Body of pancreas (tissue), 4 donors: ENCODE measurements around the gene ECSIT. TPM values are rescaled to one million over a fixed set of nuclear protein-coding genes. Genes with fewer than 3 reads are reported as not detected.
"Not testable (repeated sequence)": the region's sequence is repeated elsewhere in the genome, so short reads cannot be mapped to it uniquely, and the experiment has no call there.

Source experiments
- ATAC-seq: fragments of 150-250 bp; one replicate; pipeline ENCODE4 v1.9.1; 2016
- DNase-seq, 4 donors: peaks; one replicate each; pipeline ENCODE4 v3.0.0-alpha.2; 2019
- H3K27ac ChIP-seq, 4 donors: fragments of 200-600 bp; sonication (generic); 1 replicate in 3 of 4; 2 replicates in 1 of 4; pipeline versions ENCODE4 v1.5.1 to v1.6.1; 2016 to 2019; ENCODE audit warnings: mild to moderate bottlenecking in 1 of 4, mixed read lengths in 1 of 4, moderate library complexity in 1 of 4
- H3K27me3 ChIP-seq, 2 donors: fragments of 200-600 bp; sonication (generic); one replicate each; pipeline ENCODE4 v1.6.0; 2016; ENCODE audit warnings: mild to moderate bottlenecking in 1 of 2
- H3K36me3 ChIP-seq, 2 donors: fragments of 200-600 bp; sonication (generic); replicated peaks in 1 of 2; 2 replicates each; pipeline ENCODE4 v1.5.1; 2016; ENCODE audit warnings: low read depth in 2 of 2; ENCODE audit not compliant: insufficient read depth in 1 of 2
- H3K4me1 ChIP-seq: fragments of 200-600 bp; sonication (generic); one replicate; pipeline ENCODE4 v1.6.0; 2016
- H3K4me3 ChIP-seq, 2 donors: fragments of 200-600 bp; sonication (generic); 1 replicate in 1 of 2; 2 replicates in 1 of 2; pipeline ENCODE4 v1.5.1; 2016 to 2019
- H3K9me3 ChIP-seq, 3 donors: fragments of 200-600 bp; sonication (generic); 1 replicate in 2 of 3; 2 replicates in 1 of 3; pipeline ENCODE4 v1.5.1; 2016
- CTCF ChIP-seq, 7 experiments: fragments of 450-650 bp in 4 of 7; fragments of 200-600 bp in 3 of 7; sonication (generic) in 3 of 7; IDR thresholded peaks; one replicate each; pipeline ENCODE4 v1.5.1; 2016 to 2019; ENCODE audit warnings: antibody characterized with exemption in 7 of 7
- POLR2A ChIP-seq, 3 donors: fragments of 450-650 bp; IDR thresholded peaks; one replicate each; pipeline ENCODE4 v1.6.1; 2016; ENCODE audit warnings: antibody characterized with exemption in 3 of 3, mild to moderate bottlenecking in 2 of 3
- WGBS, 2 donors: methylation state at CpG; one replicate each; pipeline ENCODE4 v1.1.5; 2017; 5-methylcytosine and 5-hydroxymethylcytosine counted together
- intact Hi-C: fragments of 100-400 bp; cut with DNase I; formaldehyde crosslinking; loops from one replicate; pipeline ENCODE4 v1.15.1; 2023
- total RNA-seq, 2 donors: library from RNA; depleted of rRNA; stranded (reverse); fragments of >200 nt; gene quantifications; one replicate each; pipeline ENCODE4 v1.1.0, GENCODE V29; 2016

The ECSIT gene
- total RNA-seq, 2 donors from 2014 or later, result 55.8 to 79.1 TPM

GRCh38 chr19:11465600-11465999 lies 63.3 kb downstream of the ECSIT start:
- WGBS, 2 donors, result 25% methylated on average over 7 of the region's 8 CpGs; no CpG with 5 or more reads in 1 of the 2 donors

GRCh38 chr19:11464333-11465265 lies 64.3 kb downstream of the ECSIT start:
- ATAC-seq, result no peak

More at GRCh38 chr19:11465600-11465999, 63.3 kb downstream of the ECSIT start:
- Histone ChIP-seq H3K27me3 (no peaks in the 10 kb centered on the region), H3K4me3 (no peak overlapping the region), H3K36me3 (no peaks in the 10 kb centered on the region), H3K4me1 (no peaks in the 10 kb centered on the region), H3K27ac (no peak overlapping the region), H3K9me3 (no peaks in the 10 kb centered on the region)
- ATAC-seq, result no peak
- intact Hi-C loops, result no loop called here
- TF ChIP-seq POLR2A (IDR thresholded peaks at IDR 0.05), result no peak
- no peak for TF ChIP-seq CTCF (IDR thresholded peaks at IDR 0.05)
- DNase-seq, result no peak

DNA sequence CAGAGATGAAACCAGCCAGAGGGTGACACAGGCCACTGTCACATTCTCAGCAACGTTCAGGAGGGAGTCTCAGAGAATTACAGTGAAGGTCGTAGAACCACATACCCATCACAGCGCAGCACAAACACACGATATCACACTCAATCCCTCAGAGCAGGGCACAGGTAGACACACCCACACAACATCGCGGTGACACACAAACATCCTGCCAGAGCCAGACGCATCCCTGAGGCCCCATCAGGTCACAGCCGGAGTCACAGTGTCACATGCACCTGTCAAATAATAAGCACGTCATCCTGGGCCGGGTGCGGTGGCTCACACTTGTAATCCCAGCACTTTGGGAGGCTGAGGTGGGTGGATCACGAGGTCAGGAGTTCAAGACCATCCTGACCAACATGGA lies 65.5 kb downstream of the ECSIT start:
- Histone ChIP-seq H3K27me3 (no peaks in the 10 kb centered on the region), H3K36me3 (no peaks in the 10 kb centered on the region), H3K27ac (no peak overlapping the region), H3K9me3 (no peaks in the 10 kb centered on the region), H3K4me3 (no peak overlapping the region), H3K4me1 (no peaks in the 10 kb centered on the region)
- 71 to 92% methylated on average over 2 to 12 of the region's 12 CpGs for WGBS, 2 donors
- DNase-seq (no peak), ATAC-seq (no peak)
- intact Hi-C loops, result no loop called here
- no peak for TF ChIP-seq POLR2A (IDR thresholded peaks at IDR 0.05)

More at GRCh38 chr19:11464333-11465265, 64.3 kb downstream of the ECSIT start:
- Histone ChIP-seq H3K4me3 (no peak overlapping the region), H3K9me3 (no peaks in the 10 kb centered on the region), H3K27ac (no peak overlapping the region), H3K27me3 (no peaks in the 10 kb centered on the region), H3K4me1 (no peaks in the 10 kb centered on the region), H3K36me3 (no peaks in the 10 kb centered on the region)
- DNase-seq, result no peak
- no peak for TF ChIP-seq CTCF (IDR thresholded peaks at IDR 0.05)
- TF ChIP-seq POLR2A (IDR thresholded peaks at IDR 0.05), result no peak
- WGBS, 2 donors, result 74 to 76% methylated on average over 7 to 11 of the region's 11 CpGs
- intact Hi-C loops, result no loop called here

- no peaks in the 10 kb centered on the region for H3K4me1 ChIP-seq
- TF ChIP-seq CTCF (IDR thresholded peaks at IDR 0.05) (no peak), POLR2A (IDR thresholded peaks at IDR 0.05) (no peak)
- DNase-seq (no peak), ATAC-seq (no peak)
- 39 to 71% methylated on average over 2 of the region's 2 CpGs for WGBS, 2 donors
- no peaks in the 10 kb centered on the region for H3K27me3 ChIP-seq
- no peaks in the 10 kb centered on the region for H3K9me3 ChIP-seq
- H3K36me3 ChIP-seq, result no peaks in the 10 kb centered on the region
- no peak overlapping the region for H3K27ac ChIP-seq
- no peak overlapping the region for H3K4me3 ChIP-seq
- intact Hi-C loops, result no loop called here
Observed at GRCh38 chr19:11461453-11461852, 67.5 kb downstream of the ECSIT start.

DNA sequence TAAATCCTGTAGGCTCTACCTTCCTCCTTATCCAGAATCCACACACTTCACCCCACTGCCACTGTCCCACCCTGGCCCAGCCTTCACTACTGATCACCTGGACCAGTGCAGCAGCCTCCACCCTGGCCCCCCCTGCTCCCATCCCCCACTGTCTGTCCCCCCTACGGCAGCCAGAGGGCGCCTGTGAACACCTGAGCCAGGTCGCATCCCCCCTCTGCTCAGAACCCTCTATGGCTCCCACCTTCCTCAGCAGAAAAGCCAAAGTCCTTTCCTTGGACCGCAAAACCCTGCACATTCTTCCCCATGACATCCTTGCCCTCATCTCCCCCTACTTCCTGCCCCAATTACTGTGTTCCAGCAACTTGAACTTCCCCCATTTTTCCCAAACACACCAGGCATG lies 68.7 kb downstream of the ECSIT start:
- no peak overlapping the region for H3K4me3 ChIP-seq
- no peak for ATAC-seq
- no peaks in the 10 kb centered on the region for H3K4me1 ChIP-seq
- no peaks in the 10 kb centered on the region for H3K27me3 ChIP-seq
- no peak overlapping the region for H3K27ac ChIP-seq
- intact Hi-C loops, result no loop called here
- TF ChIP-seq CTCF (IDR thresholded peaks at IDR 0.05) (no peak), POLR2A (IDR thresholded peaks at IDR 0.05) (no peak)
- H3K36me3 ChIP-seq, result no peaks in the 10 kb centered on the region
- no peak for DNase-seq
- H3K9me3 ChIP-seq, result no peaks in the 10 kb centered on the region
- WGBS, 2 donors, result 43 to 52% methylated on average over 4 of the region's 4 CpGs

DNA sequence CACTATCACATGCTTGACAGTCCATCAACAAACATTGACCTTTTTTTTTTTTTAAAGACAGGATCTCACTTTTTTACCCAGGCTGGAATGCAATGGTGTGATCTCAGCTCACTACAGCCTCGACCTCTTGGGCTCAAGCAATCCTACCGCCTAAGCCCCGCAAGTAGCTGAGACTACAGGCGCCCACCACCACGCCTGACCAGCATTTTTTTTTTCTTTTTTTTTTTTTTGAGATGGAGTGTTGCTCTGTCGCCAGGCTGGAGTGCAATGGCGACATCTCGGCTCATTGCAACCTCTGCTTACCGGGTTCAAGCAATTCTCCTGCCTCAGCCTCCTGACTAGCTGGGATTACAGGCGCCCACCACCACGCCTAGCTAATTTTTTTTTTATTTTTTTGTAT lies 70.0 kb downstream of the ECSIT start:
- H3K27me3 ChIP-seq, DNase-seq, ATAC-seq, H3K27ac ChIP-seq, H3K36me3 ChIP-seq, H3K4me1 ChIP-seq, H3K9me3 ChIP-seq, H3K4me3 ChIP-seq: not testable (repeated sequence)
- intact Hi-C loops, result loop anchor here (10.0 kb wide), 1 partner anchor 444 kb away; no protein-coding TSS in a partner anchor
- WGBS, 2 donors, result 69 to 72% methylated on average over 11 of the region's 11 CpGs
